ENCODE results near the gene ABCA3. TPM values are rescaled to one million over a fixed set of nuclear protein-coding genes. Genes with fewer than 3 reads are reported as not detected.
A peak's percentile ranks its signal among the peaks of the same experiment; 100 is the strongest.

The ABCA3 gene
- total RNA-seq, 4 donors from 2014 or later = 6.8 to 17.9 (median 11.0) TPM

- Histone ChIP-seq H3K4me3 (no peak overlapping the region), H3K36me3 (no peaks in the 10 kb centered on the region), H3K9me3 (no peaks in the 10 kb centered on the region), H3K4me1 (no peaks in the 10 kb centered on the region), H3K27ac (no peak overlapping the region), H3K27me3 (no peaks in the 10 kb centered on the region)
- DNase-seq (ENCODE audit: low spot score in 2 of 2) = peak in 1 of 2 donors; percentile 41
- 87% methylated on average over 23 of the region's 23 CpGs for WGBS
- no peak for TF ChIP-seq POLR2A (IDR thresholded peaks at IDR 0.05)
These were observed 9.2 kb downstream of the ABCA3 start for GRCh38 chr16:2331199-2331930.

- TF ChIP-seq POLR2AphosphoS5 (IDR thresholded peaks at IDR 0.05) (no peak), CTCF (IDR thresholded peaks at IDR 0.05) (no peak), POLR2A (IDR thresholded peaks at IDR 0.05) (no peak), EP300 (IDR thresholded peaks at IDR 0.05) (no peak)
- Histone ChIP-seq H3K4me3 (no peak overlapping the region), H3K27ac (no peak overlapping the region), H3K9me3 (no peaks in the 10 kb centered on the region), H3K36me3 (peaks cover 7% of the 10 kb centered on the region), H3K4me1 (no peaks in the 10 kb centered on the region), H3K27me3 (no peaks in the 10 kb centered on the region)
- 53% methylated on average over 5 of the region's 5 CpGs for WGBS
- no peak for DNase-seq (ENCODE audit: low spot score in 2 of 2)
These were observed 11.0 kb downstream of the ABCA3 start for GRCh38 chr16:2329532-2329931.

- H3K36me3 ChIP-seq = peaks cover 18% of the 10 kb centered on the region
- no peaks in the 10 kb centered on the region for H3K4me1 ChIP-seq
- H3K4me3 ChIP-seq = no peak overlapping the region
- TF ChIP-seq POLR2AphosphoS5 (IDR thresholded peaks at IDR 0.05) (no peak), POLR2A (IDR thresholded peaks at IDR 0.05) (no peak), EP300 (IDR thresholded peaks at IDR 0.05) (no peak), CTCF (IDR thresholded peaks at IDR 0.05) (no peak)
- H3K27me3 ChIP-seq = no peaks in the 10 kb centered on the region
- peak; percentile 18 to 20 for DNase-seq (ENCODE audit: low spot score in 2 of 2)
- H3K27ac ChIP-seq = no peak overlapping the region
- 95% methylated on average over 12 of the region's 12 CpGs for WGBS
- H3K9me3 ChIP-seq = no peaks in the 10 kb centered on the region
These were observed 12.1 kb downstream of the ABCA3 start for GRCh38 chr16:2328428-2328827.

GRCh38 chr16:2326191-2326590 is 14.3 kb downstream of the ABCA3 start:
- TF ChIP-seq POLR2A (IDR thresholded peaks at IDR 0.05) = no peak
- TF ChIP-seq CTCF (IDR thresholded peaks at IDR 0.05) = no peak
- TF ChIP-seq EP300 (IDR thresholded peaks at IDR 0.05) = no peak
- no peak for TF ChIP-seq POLR2AphosphoS5 (IDR thresholded peaks at IDR 0.05)
- peak in 1 of 2 donors; percentile 45 for DNase-seq (ENCODE audit: low spot score in 2 of 2)
- H3K4me3 ChIP-seq = no peak overlapping the region

GRCh38 chr16:2325791-2326190 is 14.7 kb downstream of the ABCA3 start:
- 79% methylated on average over 12 of the region's 16 CpGs for WGBS
- H3K36me3 ChIP-seq = peaks cover 25% of the 10 kb centered on the region
- H3K27ac ChIP-seq = no peak overlapping the region
- no peaks in the 10 kb centered on the region for H3K4me1 ChIP-seq
- no peak for TF ChIP-seq CTCF (IDR thresholded peaks at IDR 0.05)
- TF ChIP-seq EP300 (IDR thresholded peaks at IDR 0.05) = no peak
- TF ChIP-seq POLR2A (IDR thresholded peaks at IDR 0.05) = no peak
- TF ChIP-seq POLR2AphosphoS5 (IDR thresholded peaks at IDR 0.05) = no peak
- no peak for DNase-seq (ENCODE audit: low spot score in 2 of 2)
- H3K4me3 ChIP-seq = no peak overlapping the region
- H3K9me3 ChIP-seq = no peaks in the 10 kb centered on the region
- H3K27me3 ChIP-seq = no peaks in the 10 kb centered on the region

More at GRCh38 chr16:2326191-2326590, 14.3 kb downstream of the ABCA3 start:
- 92% methylated on average over 11 of the region's 11 CpGs for WGBS
- no peak overlapping the region for H3K27ac ChIP-seq
- H3K36me3 ChIP-seq = peaks cover 25% of the 10 kb centered on the region
- no peaks in the 10 kb centered on the region for H3K9me3 ChIP-seq
- no peaks in the 10 kb centered on the region for H3K27me3 ChIP-seq
- H3K4me1 ChIP-seq = no peaks in the 10 kb centered on the region

All from suprapubic skin (tissue), 4 donors.